GM12801 (cell line): ENCODE data around the gene NOC3L.

ENCODE experiments used
- TF ChIP-seq, protein P1 (sequence below): IDR thresholded peaks from one replicate; pipeline ENCODE4 v1.5.1; 2011; ENCODE audit warnings: control low read depth; ENCODE audit not compliant: insufficient read length; ENCODE audit errors: extremely low read depth

The NOC3L gene

DNA sequence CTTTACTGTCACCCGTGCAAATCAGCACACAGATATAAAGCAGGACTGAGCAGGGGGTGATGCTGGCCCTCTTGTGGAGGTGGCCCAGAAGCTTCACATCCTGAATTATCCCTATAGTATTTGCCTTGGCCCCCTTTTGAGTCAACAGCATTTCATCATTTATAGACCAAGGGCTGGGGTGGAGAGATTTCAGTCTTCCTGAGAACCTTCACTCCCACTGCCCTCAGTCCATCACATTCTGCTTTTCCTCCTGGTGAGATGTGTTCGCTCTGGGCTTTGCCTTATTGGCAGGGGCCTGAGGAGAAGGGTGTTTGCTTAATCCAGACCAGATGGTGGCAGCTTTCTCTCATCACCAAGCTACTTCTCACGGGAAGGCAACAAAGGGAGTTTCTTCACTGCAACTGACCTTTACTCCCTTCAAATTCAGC is 47.7 kb downstream of the NOC3L start:
- TF ChIP-seq, protein P1, sequence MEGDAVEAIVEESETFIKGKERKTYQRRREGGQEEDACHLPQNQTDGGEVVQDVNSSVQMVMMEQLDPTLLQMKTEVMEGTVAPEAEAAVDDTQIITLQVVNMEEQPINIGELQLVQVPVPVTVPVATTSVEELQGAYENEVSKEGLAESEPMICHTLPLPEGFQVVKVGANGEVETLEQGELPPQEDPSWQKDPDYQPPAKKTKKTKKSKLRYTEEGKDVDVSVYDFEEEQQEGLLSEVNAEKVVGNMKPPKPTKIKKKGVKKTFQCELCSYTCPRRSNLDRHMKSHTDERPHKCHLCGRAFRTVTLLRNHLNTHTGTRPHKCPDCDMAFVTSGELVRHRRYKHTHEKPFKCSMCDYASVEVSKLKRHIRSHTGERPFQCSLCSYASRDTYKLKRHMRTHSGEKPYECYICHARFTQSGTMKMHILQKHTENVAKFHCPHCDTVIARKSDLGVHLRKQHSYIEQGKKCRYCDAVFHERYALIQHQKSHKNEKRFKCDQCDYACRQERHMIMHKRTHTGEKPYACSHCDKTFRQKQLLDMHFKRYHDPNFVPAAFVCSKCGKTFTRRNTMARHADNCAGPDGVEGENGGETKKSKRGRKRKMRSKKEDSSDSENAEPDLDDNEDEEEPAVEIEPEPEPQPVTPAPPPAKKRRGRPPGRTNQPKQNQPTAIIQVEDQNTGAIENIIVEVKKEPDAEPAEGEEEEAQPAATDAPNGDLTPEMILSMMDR = no peak

DNA sequence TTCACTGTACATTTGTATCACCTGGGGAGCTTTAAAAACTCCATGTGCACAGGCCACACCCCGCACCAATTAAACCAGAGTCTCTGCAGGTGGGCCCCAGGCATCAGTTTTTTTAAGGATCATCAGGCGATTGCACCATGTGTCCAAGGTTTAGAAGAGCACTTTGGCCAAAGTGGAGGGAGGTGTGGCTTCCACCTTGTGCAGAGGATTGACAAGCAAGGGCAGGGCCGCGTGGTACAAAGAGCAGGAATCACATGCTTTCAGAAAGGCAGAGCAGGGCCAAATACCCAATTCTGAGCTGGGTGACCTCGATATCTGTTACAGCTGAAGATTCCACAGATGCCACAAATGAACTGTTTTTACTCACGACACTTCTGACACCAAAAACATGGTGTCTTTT is 52.4 kb downstream of the NOC3L start:
- TF ChIP-seq, protein P1 = no peak

DNA sequence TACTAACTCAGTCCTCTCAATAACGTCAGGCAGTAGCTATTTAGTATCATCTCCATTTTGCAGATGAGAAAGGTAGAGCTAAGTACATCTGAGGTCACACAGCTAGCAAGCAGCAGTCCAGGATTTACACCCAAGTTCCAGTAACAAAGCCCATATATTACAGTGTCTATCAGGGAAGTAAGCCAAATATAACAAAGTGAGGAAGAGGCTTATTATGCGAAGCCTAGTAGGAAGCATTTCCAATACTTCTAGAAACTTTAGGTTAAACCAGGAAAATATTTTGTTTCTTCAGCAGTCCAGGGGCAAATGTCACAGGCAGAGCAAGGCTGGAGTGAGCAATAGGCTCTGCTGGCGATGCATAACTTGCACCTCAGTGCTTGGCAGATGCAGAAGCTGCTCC is 53.9 kb downstream of the NOC3L start:
- TF ChIP-seq, protein P1 = no peak

DNA sequence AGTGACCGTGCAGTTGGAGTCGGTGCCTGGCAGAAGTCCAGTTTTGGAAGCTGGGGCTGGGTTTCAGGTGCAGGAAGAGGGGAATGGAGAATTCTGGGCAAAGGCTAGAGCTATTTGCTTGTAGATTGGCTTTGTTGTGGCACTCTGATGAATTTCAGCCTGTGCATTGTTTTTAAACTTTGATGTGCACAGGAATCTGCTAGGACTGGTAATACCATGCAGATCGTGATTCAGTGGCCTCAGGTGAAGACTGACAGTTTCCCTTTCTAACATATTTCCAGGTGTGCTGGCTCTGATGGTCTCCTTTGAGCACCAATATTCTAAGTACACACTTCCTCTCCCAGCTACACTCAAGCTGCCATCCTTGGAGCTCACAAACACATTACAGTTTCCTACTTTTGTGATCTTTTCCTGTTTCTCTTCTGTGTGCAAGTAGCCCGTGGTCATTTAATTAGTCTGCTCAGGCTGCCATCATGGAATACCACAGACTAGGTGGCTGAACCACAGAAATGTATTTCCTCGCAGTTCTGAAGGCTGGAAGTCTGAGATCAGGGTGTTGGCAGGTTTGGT is 55.6 kb downstream of the NOC3L start:
- TF ChIP-seq, protein P1 = no peak

DNA sequence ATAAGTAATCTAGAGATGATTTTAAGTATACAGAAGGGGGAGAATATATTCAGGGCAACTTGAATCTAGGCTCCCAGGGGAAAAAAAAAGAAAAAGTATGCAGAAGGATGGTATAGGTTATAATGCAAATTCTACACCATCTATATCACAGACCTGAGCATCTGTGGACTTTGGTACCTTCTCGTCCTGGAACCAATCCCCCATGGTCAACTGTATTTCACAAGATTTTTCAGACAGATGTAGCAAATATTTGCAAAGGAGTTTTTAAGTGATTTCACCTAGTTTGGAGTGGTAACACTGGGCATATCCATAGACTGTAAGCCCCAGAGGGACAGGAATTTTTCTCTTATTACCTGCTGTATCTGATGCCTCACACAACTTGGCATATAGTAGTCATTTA is 58.8 kb downstream of the NOC3L start:
- TF ChIP-seq, protein P1 = no peak

DNA sequence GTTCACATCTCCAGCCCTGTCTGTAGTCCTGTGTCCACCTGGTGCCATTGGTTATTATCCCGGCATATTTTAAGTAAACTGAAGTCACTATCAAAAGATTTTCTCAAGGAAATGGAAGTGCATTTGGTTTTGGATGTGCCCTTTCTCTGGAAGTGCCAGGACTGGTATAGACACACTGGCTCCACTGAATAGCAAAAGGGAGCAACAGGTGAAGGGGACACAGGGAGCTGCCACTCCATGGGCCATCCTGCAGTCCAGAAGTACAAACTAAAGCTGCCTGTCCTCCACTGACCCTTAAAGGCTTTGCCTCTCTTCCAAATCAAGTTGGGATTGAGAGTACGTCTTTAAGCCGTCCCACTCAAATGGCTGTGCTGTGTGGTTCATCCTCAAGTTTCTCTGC is 62.7 kb downstream of the NOC3L start:
- TF ChIP-seq, protein P1 = no peak

DNA sequence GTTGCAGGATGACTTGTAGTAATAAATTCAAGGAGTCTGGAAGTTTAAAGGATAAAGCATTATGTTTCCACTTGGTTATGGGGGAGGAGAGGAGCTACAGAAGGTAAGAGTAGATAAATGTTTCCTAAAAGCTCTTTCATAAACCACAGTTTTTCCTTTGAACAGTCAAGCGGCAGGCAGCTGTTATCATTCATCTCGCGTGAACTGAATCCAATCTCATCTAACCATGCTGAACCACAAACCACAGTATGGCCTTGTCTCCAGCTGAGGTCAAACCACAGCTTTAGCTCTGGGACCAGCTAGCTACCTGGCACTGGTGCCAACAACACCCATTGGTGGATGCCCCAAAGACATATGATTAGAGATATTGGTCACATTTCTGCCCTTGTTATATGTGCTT is 63.3 kb downstream of the NOC3L start:
- TF ChIP-seq, protein P1 = no peak
